Fibroblast of skin of right biceps (primary cell): Measurements from ENCODE around the gene SMIM10.
"Not testable (repeated sequence)": the region's sequence is repeated elsewhere in the genome, so short reads cannot be mapped to it uniquely, and the experiment has no call there.

Experiments
- DNase-seq: peaks from one replicate; pipeline ENCODE4 v3.0.0-alpha.2; 2013

Gene SMIM10

DNA sequence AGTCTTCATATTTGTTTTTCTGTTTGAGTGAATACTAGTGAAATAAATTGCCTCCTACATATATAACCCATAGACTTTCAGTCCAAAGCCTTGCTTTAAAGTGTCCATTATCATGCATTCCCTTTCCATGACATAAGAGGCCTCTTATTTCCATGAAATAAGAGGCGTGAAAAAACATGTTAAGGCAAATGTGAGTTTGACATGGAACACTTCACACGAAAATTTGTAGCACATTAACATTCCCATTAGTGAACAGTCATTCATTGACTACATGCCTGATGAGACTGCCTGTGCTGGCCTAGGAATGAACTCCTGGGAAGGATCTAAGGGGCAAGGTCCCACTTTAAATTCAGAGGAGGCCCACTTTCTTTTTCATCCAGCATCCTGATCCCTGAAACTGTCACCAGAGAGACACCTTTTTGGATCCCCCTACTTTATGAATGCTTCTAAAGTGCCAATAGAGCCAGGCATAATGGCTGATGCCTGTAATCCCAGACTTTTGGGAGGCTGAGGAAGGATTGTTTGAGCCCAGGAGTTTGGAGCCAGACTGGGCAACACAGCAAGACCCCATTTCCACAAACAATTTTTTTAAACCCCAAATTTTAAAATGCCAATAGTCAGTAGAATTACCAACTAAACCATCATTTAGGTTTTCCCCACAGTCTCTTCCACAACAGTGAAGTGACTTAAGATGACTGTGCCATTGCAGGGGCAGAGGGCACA is 24.9 kb downstream of the SMIM10 start:
- no peak for DNase-seq

GRCh38 chrX:135019890-135020289 is 29.1 kb downstream of the SMIM10 start:
- not testable (repeated sequence) for DNase-seq

DNA sequence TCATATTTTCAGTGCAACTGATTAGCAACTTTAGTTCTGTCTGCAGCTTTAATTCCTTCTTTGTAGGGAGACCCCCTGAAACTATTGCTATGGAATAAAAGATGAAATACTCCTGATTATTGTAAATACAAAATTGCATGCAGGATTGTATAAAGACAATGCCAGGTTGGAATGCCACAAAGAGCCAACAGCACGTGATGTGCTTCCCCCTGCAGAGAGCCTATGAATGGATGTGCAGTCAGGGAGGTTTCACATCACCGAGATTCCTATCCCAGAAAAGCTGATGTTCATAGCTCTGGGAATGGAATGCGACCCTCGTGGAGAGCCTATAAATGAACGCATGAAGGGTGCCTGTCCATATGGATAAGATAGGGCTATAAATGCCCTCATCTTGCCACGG is 33.0 kb downstream of the SMIM10 start:
- DNase-seq, result not testable (repeated sequence)

DNA sequence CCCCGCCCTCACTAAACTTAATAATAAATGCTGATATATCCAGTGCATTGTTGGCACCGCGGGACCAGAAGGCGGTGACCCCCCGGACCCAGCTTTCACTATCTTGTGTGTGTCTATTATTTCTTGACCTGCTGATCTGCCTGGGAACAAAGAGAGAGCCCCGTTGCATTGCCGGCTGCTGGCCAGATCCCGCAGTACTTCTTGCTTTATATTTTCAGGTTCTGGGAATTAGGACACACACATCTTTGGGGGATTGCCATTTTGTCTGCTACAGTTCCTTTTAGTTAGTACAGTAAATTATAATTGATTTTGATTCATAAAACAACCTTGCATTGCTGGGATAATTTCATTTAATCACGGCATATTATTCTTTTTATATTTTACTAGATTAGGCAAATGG is 33.7 kb downstream of the SMIM10 start:
- no peak for DNase-seq

DNA sequence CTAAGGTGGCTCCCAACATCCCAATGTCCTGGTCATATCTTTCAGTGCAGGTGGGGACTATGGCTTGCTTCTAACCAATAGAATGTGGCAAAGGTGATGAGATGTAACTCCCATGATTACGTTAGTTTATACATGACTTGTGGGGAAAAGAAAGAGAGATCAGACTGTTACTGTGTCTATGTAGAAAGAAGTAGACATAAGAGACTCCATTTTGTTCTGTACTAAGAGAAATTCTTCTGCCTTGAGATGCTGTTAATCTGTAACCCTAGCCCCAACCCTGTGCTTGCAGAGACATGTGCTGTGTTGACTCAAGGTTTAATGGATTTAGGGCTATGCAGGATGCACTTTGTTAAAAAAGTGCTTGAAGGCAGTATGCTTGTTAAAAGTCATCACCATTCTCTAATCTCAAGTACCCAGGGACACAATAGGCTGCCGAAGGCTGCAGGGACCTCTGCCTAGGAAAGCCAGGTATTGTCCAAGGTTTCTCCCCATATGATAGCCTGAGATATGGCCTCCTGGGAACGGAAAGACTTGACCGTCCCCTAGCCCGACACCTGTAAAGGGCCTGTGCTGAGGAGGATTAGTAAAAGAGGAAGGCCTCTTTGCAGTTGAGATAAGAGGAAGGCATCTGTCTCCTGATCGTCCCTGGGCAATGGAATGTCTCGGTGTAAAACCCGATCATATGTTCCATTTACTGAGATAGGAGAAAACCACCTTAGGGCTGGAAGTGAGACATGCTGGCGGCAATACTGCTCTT is 39.6 kb downstream of the SMIM10 start:
- not testable (repeated sequence) for DNase-seq

DNA sequence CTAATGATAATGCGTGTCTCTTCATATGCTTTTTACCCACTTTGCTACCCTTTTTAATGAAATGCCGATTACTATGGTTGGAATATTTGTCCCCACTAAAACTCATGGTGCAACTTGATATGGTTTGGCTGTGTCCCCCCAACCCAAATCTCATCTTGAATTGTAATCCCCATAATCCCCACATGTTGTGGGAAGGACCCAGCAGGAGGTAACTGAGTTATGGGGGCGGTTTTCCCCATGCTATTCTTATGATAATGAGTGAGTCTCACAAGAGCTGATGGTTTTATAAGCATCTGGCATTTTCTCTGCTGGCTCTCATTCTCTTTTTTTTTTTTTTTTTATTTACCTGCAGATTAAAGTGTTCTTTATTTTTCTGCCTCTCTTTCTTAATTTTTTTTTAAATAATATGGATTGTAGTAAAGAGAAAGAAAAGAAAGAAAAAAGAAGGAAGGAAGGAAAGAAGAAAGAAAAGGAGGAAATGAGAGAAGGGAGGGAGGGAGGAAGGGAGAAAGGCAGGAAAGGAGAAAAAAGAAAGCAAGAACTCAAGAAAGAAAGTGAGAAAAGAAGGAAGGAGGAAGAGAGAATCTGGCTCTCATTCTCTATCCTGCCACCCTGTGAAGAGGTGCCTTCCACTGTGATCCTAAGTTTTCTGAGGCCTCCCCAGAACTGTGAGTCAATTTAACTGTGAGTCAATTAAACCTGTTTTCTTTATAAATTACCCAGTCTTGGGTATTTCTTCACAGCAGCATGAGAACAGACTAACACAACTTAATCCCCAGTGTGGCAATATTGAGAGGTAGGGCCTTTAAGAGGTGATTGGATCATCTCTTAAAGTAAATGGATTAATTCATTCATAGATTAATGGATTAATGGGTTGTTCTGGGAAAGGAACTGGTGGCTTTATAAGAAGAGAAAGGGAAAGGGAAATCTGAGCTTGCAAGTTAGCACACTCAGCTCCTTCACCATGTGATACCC is 50.6 kb downstream of the SMIM10 start:
- DNase-seq, result not testable (repeated sequence)
